T-cell (primary cell): Measurements from ENCODE around the gene ZBTB32. TPM values are rescaled to one million over a fixed set of nuclear protein-coding genes. Genes with fewer than 3 reads are reported as not detected.

Source experiments
- ATAC-seq, 4 experiments: fragments of 200-7000 bp in 3 of 4; fragments of 150-1000 bp in 1 of 4; cut with Tn5 transposase; replicated peaks in 1 of 4; 1 replicate in 3 of 4; 2 replicates in 1 of 4; pipeline ENCODE4 v1.10.0; 2021; ENCODE audit warnings: moderate library complexity in 3 of 4, mild to moderate bottlenecking in 2 of 4, moderate number of reproducible peaks in 1 of 4
- CTCF ChIA-PET, 2 donors: fragments of 300-600 bp; sonication (Branson Sonifier 250); formaldehyde crosslinking; loops; one replicate each; lab custom pipeline; 2022; ENCODE audit warnings: antibody characterized with exemption in 2 of 2; lab: Charles Lee
- POLR2A ChIA-PET, 2 donors: fragments of 300-600 bp; sonication (Branson Sonifier 250); formaldehyde crosslinking; loops; one replicate each; lab custom pipeline; 2022; ENCODE audit warnings: antibody characterized with exemption in 2 of 2; lab: Charles Lee
- DNase-seq, 35 experiments: peaks; one replicate each; pipeline versions ENCODE4 v3.0.0 to v3.0.0-alpha.2; 2013 to 2023
- H3K27ac ChIP-seq: one replicate; pipeline ENCODE4 v1.5.1; 2013; ENCODE audit warnings: low read length
- H3K27me3 ChIP-seq, 2 experiments: replicated peaks in 1 of 2; 1 replicate in 1 of 2; 2 replicates in 1 of 2; pipeline versions ENCODE4 v1.6.1 to v1.7.0; 2013; ENCODE audit warnings: low read length in 1 of 2, mixed read lengths in 1 of 2; ENCODE audit not compliant: control insufficient read depth in 2 of 2, insufficient read depth in 2 of 2; ENCODE audit errors: extremely low read depth in 1 of 2
- H3K36me3 ChIP-seq, 2 donors: 1 replicate in 1 of 2; 2 replicates in 1 of 2; pipeline versions ENCODE4 v1.6.1 to v1.7.0; 2013; ENCODE audit warnings: low read length in 1 of 2; ENCODE audit not compliant: control insufficient read depth in 2 of 2, insufficient read depth in 1 of 2; ENCODE audit errors: extremely low read depth in 1 of 2
- H3K4me1 ChIP-seq, 2 experiments: 1 replicate in 1 of 2; 2 replicates in 1 of 2; pipeline versions ENCODE4 v1.6.1 to v1.7.0; 2013; ENCODE audit warnings: low read length in 2 of 2, mixed read lengths in 1 of 2; ENCODE audit not compliant: insufficient read depth in 2 of 2, control insufficient read depth in 1 of 2; ENCODE audit errors: extremely low read depth in 1 of 2
- H3K4me3 ChIP-seq, 2 donors: 1 replicate in 1 of 2; 2 replicates in 1 of 2; pipeline versions ENCODE4 v1.5.1 to v1.7.0; 2013; ENCODE audit warnings: mild to moderate bottlenecking in 2 of 2, low read length in 1 of 2, moderate library complexity in 1 of 2; ENCODE audit not compliant: control insufficient read depth in 1 of 2; ENCODE audit errors: extremely low read depth in 1 of 2
- H3K9me3 ChIP-seq: 2 replicates; pipeline ENCODE4 v1.7.0; 2013
- H3K27ac Mint-ChIP-seq, 2 donors: one replicate each; pipeline ENCODE4 v1.8.0; 2020 to 2021; ENCODE audit warnings: mild to moderate bottlenecking in 2 of 2, mixed read lengths in 2 of 2
- H3K27me3 Mint-ChIP-seq, 2 donors: one replicate each; pipeline ENCODE4 v1.8.0; 2021 to 2022; ENCODE audit warnings: mixed read lengths in 2 of 2
- H3K36me3 Mint-ChIP-seq: one replicate; pipeline ENCODE4 v1.8.0; 2021; ENCODE audit warnings: mixed read lengths
- H3K4me1 Mint-ChIP-seq, 3 donors: one replicate each; pipeline ENCODE4 v1.8.0; 2020 to 2022; ENCODE audit warnings: mixed read lengths in 3 of 3, mild to moderate bottlenecking in 1 of 3
- H3K4me3 Mint-ChIP-seq, 3 donors: one replicate each; pipeline ENCODE4 v1.8.0; 2020 to 2022; ENCODE audit warnings: mild to moderate bottlenecking in 3 of 3, mixed read lengths in 3 of 3, moderate library complexity in 3 of 3
- H3K9me3 Mint-ChIP-seq, 3 donors: one replicate each; pipeline ENCODE4 v1.8.0; 2020 to 2022; ENCODE audit warnings: mixed read lengths in 3 of 3
- WGBS: methylation state at CpG from one replicate; pipeline ENCODE4 v1.1.5; 2013; ENCODE audit warnings: missing lambda C conversion rate; ENCODE audit not compliant: insufficient coverage; 5-methylcytosine and 5-hydroxymethylcytosine counted together
- total RNA-seq, 35 experiments: library from RNA in 6 of 35; stranded (reverse) in 6 of 35; fragments of 120-200 nt in 1 of 35; gene quantifications; one replicate each; pipeline versions ENCODE4 v1.2.1 to v1.2.4 and lab custom pipeline; 2013 to 2026

The ZBTB32 gene
- total RNA-seq, 5 donors from 2014 or later (not counting 1 experiment from before 2014, with no cell fraction given): 1.2 to 4.1 (median 2.0) TPM

DNA sequence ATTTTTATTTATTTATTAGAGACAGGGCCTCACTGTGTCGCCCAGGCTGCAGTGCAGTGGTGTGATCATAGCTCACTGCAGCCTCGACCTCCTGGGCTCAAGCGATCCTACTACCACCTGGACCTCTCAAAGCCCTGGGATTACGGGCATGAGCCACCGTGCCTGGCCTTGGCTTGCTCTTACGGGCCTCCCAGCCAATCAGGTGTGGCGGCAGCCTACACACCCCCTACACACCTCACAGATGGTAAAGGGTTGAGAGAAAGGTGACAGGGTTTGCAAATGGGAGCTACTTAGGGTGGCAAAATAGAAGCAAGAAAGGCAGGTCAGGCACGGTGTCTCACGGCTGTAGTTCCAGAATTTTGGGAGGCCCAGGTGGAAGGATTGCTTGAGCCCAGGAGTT is 1.0 kb upstream of the ZBTB32 start:
- H3K36me3 ChIP-seq: no peaks in the 10 kb centered on the region
- Mint-ChIP-seq H3K27ac (no peak overlapping the region), H3K36me3 (no peaks in the 10 kb centered on the region), H3K4me3 (peak overlapping the region in 2 of 3 donors; percentile 85 to 97), H3K4me1 (peaks cover 4 to 6% (median 5%) of the 10 kb centered on the region in 3 donors), H3K9me3 (no peaks in the 10 kb centered on the region), H3K27me3 (peaks cover 0 to 2% of the 10 kb centered on the region in 2 donors)
- no peak overlapping the region for H3K4me3 ChIP-seq
- WGBS: 72% methylated on average over 4 of the region's 9 CpGs
- CTCF ChIA-PET: interaction anchor here in 1 of 2 donors (0.6 to 1.3 kb wide), 2 partner anchors 11 to 33 kb away, joined by 4 read pairs; no protein-coding TSS in a partner anchor
- H3K27ac ChIP-seq: no peak overlapping the region
- no peak for ATAC-seq
- peaks cover 0 to 7% of the 10 kb centered on the region in 2 experiments for H3K27me3 ChIP-seq
- H3K9me3 ChIP-seq: no peaks in the 10 kb centered on the region
- no peak for DNase-seq
- POLR2A ChIA-PET: no interaction called here
- H3K4me1 ChIP-seq: peaks cover 0 to 16% of the 10 kb centered on the region in 2 experiments

GRCh38 chr19:35708391-35708790 is 4.0 kb downstream of the ZBTB32 start:
- no peak overlapping the region for H3K4me3 Mint-ChIP-seq
- Histone ChIP-seq H3K36me3 (no peaks in the 10 kb centered on the region), H3K4me3 (no peak overlapping the region), H3K27me3 (no peaks in the 10 kb centered on the region), H3K9me3 (no peaks in the 10 kb centered on the region), H3K27ac (no peak overlapping the region), H3K4me1 (peaks cover 5 to 33% of the 10 kb centered on the region in 2 experiments)
- ChIA-PET CTCF (interaction anchor here in 1 of 2 donors (0.5 to 0.7 kb wide), 2 partner anchors 16 to 488 kb away, joined by 3 read pairs; no protein-coding TSS in a partner anchor), POLR2A (no interaction called here)
- ATAC-seq (no peak), DNase-seq (no peak)
- no peak overlapping the region for H3K27ac Mint-ChIP-seq
- H3K9me3 Mint-ChIP-seq: no peaks in the 10 kb centered on the region
- H3K36me3 Mint-ChIP-seq: no peaks in the 10 kb centered on the region
- peaks cover 19 to 30% (median 29%) of the 10 kb centered on the region in 3 donors for H3K4me1 Mint-ChIP-seq
- WGBS: 100% methylated on average over 1 of the region's 1 CpG
- H3K27me3 Mint-ChIP-seq: no peaks in the 10 kb centered on the region

DNA sequence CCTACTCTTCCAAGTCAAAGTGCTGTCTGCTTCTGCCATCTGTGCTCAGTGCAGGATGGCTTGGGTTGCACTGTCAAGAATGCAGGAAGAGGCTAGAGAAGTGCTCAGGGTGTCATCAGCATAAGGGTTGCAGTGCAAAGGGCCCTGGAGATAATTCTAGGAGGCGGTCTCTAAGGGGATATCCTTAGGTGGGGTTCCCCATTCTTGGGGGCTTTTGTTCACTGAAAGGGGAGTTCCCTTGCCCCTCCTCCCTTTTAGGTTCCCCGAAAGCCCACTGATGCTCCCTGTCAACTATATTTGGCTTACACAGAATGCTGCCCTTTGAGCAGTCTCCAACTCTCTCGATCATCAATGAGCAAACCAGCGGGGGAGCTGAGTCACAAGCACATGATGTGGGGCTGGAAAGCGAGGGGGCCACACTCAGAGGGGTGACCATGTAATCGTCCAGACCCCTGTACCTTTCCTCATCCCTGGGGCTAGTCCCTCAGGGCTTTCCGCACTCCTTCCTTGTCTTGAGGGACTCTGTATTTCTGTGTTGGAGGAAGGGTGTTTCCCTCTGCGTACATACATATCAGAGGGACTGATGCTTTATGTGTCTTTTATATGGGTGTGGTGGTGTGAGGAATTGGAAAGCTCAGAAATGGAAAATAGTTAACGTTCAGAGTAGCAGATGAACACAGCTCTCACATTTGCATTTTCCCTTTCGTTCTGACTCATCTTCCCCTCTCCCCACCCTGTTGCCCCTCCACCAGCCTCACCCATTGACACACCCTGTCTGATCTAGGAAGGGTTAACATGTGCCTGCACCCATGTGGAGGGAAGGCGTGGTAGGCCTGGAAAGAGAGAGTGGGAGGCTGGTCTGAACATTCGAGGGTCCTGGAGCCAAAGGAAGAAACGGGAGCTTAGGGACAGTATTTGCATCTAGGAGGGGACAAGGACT is 6.7 kb downstream of the ZBTB32 start:
- Mint-ChIP-seq H3K4me3 (peak overlapping the region in 2 of 3 donors; percentile 26 to 28), H3K27ac (peak overlapping the region; percentile 57 to 76), H3K4me1 (peaks cover 41 to 53% (median 52%) of the 10 kb centered on the region in 3 donors), H3K9me3 (no peaks in the 10 kb centered on the region), H3K36me3 (no peaks in the 10 kb centered on the region), H3K27me3 (no peaks in the 10 kb centered on the region)
- Histone ChIP-seq H3K9me3 (no peaks in the 10 kb centered on the region), H3K36me3 (no peaks in the 10 kb centered on the region), H3K4me1 (peaks cover 11 to 59% of the 10 kb centered on the region in 2 experiments), H3K27me3 (no peaks in the 10 kb centered on the region), H3K4me3 (no peak overlapping the region), H3K27ac (peak overlapping the region; percentile 67)
- ATAC-seq (peak in 2 of 4 experiments; percentile 20 to 42), DNase-seq (peak in 1 of 35 experiments; percentile 50)
- POLR2A ChIA-PET: no interaction called here
- no CpG with 5 or more reads among the region's 13 CpGs for WGBS
- CTCF ChIA-PET: interaction anchor here in 1 of 2 donors (1.0 kb wide), 1 partner anchor 9 kb away, joined by 4 read pairs; no protein-coding TSS in a partner anchor

GRCh38 chr19:35712567-35713505 is 8.5 kb downstream of the ZBTB32 start:
- WGBS: 11% methylated on average over 4 of the region's 11 CpGs
- Mint-ChIP-seq H3K4me1 (peaks cover 50 to 60% (median 59%) of the 10 kb centered on the region in 3 donors), H3K9me3 (no peaks in the 10 kb centered on the region), H3K4me3 (peak overlapping the region; percentile 50 to 100 (median 58)), H3K27me3 (no peaks in the 10 kb centered on the region), H3K36me3 (no peaks in the 10 kb centered on the region), H3K27ac (peak overlapping the region; percentile 85 to 94)
- H3K27me3 ChIP-seq: no peaks in the 10 kb centered on the region
- H3K36me3 ChIP-seq: no peaks in the 10 kb centered on the region
- ChIA-PET CTCF (interaction anchor here in 1 of 2 donors (0.6 to 1.2 kb wide), 5 partner anchors 11 to 171 kb away, joined by 3 to 5 read pairs (median 4); partner anchors contain the start of gene LIN37), POLR2A (no interaction called here)
- peak in 18 of 35 experiments; percentile 15 to 76 (median 42) for DNase-seq
- H3K4me1 ChIP-seq: peaks cover 11 to 71% of the 10 kb centered on the region in 2 experiments
- H3K4me3 ChIP-seq: peak overlapping the region in 1 of 2 donors; percentile 30
- H3K27ac ChIP-seq: peak overlapping the region; percentile 52
- no peak for ATAC-seq
- H3K9me3 ChIP-seq: no peaks in the 10 kb centered on the region

- no peaks in the 10 kb centered on the region for H3K27me3 Mint-ChIP-seq
- H3K4me3 ChIP-seq: peak overlapping the region; percentile 30 to 52
- POLR2A ChIA-PET: no interaction called here
- H3K9me3 ChIP-seq: no peaks in the 10 kb centered on the region
- no peaks in the 10 kb centered on the region for H3K36me3 ChIP-seq
- H3K27ac ChIP-seq: peak overlapping the region; percentile 52
- CTCF ChIA-PET: interaction anchor here in 1 of 2 donors (0.8 to 1.2 kb wide), 3 partner anchors 11 to 35 kb away, joined by 3 to 5 read pairs (median 4); partner anchors contain the start of gene LIN37
- H3K4me1 Mint-ChIP-seq: peaks cover 51 to 62% (median 60%) of the 10 kb centered on the region in 3 donors
- no peaks in the 10 kb centered on the region for H3K27me3 ChIP-seq
- peak overlapping the region; percentile 29 to 100 (median 58) for H3K4me3 Mint-ChIP-seq
- no peaks in the 10 kb centered on the region for H3K9me3 Mint-ChIP-seq
- no peaks in the 10 kb centered on the region for H3K36me3 Mint-ChIP-seq
- WGBS: no CpG with 5 or more reads among the region's 2 CpGs
- ATAC-seq (no peak), DNase-seq (peak in 3 of 35 experiments; percentile 26 to 49 (median 37))
- H3K27ac Mint-ChIP-seq: peak overlapping the region; percentile 85 to 94
- peaks cover 11 to 73% of the 10 kb centered on the region in 2 experiments for H3K4me1 ChIP-seq
Measured at GRCh38 chr19:35713506-35713850, 9.1 kb downstream of the ZBTB32 start.
